ENCODE results near the gene PDSS2.
"Not testable (repeated sequence)": the region's sequence is repeated elsewhere in the genome, so short reads cannot be mapped to it uniquely, and the experiment has no call there.

Gene PDSS2

GRCh38 chr6:107475360-107475759, 16.0 kb upstream of the PDSS2 start:
- DNase-seq (ENCODE audit: low read depth in 2 of 2) = not testable (repeated sequence)

GRCh38 chr6:107473660-107474059, 14.3 kb upstream of the PDSS2 start:
- DNase-seq (ENCODE audit: low read depth in 2 of 2) = no peak

GRCh38 chr6:107470364-107470763, 11.0 kb upstream of the PDSS2 start:
- DNase-seq (ENCODE audit: low read depth in 2 of 2) = no peak

- DNase-seq (ENCODE audit: low read depth in 2 of 2) = no peak
Observed at GRCh38 chr6:107466062-107466461, 6.7 kb upstream of the PDSS2 start.

- no peak for DNase-seq (ENCODE audit: low read depth in 2 of 2)
Observed at GRCh38 chr6:107460083-107460631, 793 bp upstream of the PDSS2 start.

GRCh38 chr6:107458672-107459282, 587 bp downstream of the PDSS2 start:
- DNase-seq (ENCODE audit: low read depth in 2 of 2) = no peak

GRCh38 chr6:107448776-107449175, 10.6 kb downstream of the PDSS2 start:
- no peak for DNase-seq (ENCODE audit: low read depth in 2 of 2)

- no peak for DNase-seq (ENCODE audit: low read depth in 2 of 2)
Observed at GRCh38 chr6:107447663-107448216, 11.6 kb downstream of the PDSS2 start.

- no peak for DNase-seq (ENCODE audit: low read depth in 2 of 2)
Observed at GRCh38 chr6:107444277-107444676, 15.1 kb downstream of the PDSS2 start.

- DNase-seq (ENCODE audit: low read depth in 2 of 2) = no peak
Observed at GRCh38 chr6:107443608-107444267, 15.6 kb downstream of the PDSS2 start.

GRCh38 chr6:107442938-107443607, 16.3 kb downstream of the PDSS2 start:
- no peak for DNase-seq (ENCODE audit: low read depth in 2 of 2)

- no peak for DNase-seq (ENCODE audit: low read depth in 2 of 2)
Observed at GRCh38 chr6:107441682-107442081, 17.7 kb downstream of the PDSS2 start.

GRCh38 chr6:107440936-107441335, 18.4 kb downstream of the PDSS2 start:
- no peak for DNase-seq (ENCODE audit: low read depth in 2 of 2)

- no peak for DNase-seq (ENCODE audit: low read depth in 2 of 2)
Observed at GRCh38 chr6:107439406-107439805, 20.0 kb downstream of the PDSS2 start.

- no peak for DNase-seq (ENCODE audit: low read depth in 2 of 2)
Observed at GRCh38 chr6:107437691-107438090, 21.7 kb downstream of the PDSS2 start.

GRCh38 chr6:107436881-107437280, 22.5 kb downstream of the PDSS2 start:
- no peak for DNase-seq (ENCODE audit: low read depth in 2 of 2)

GRCh38 chr6:107435798-107436197, 23.6 kb downstream of the PDSS2 start:
- no peak for DNase-seq (ENCODE audit: low read depth in 2 of 2)

- no peak for DNase-seq (ENCODE audit: low read depth in 2 of 2)
Observed at GRCh38 chr6:107434812-107435211, 24.6 kb downstream of the PDSS2 start.

- DNase-seq (ENCODE audit: low read depth in 2 of 2) = not testable (repeated sequence)
Observed at GRCh38 chr6:107425951-107426350, 33.4 kb downstream of the PDSS2 start.

GRCh38 chr6:107423474-107423990, 35.8 kb downstream of the PDSS2 start:
- DNase-seq (ENCODE audit: low read depth in 2 of 2) = no peak

- DNase-seq (ENCODE audit: low read depth in 2 of 2) = no peak
Observed at GRCh38 chr6:107421696-107422256, 37.6 kb downstream of the PDSS2 start.

GRCh38 chr6:107419733-107420132, 39.6 kb downstream of the PDSS2 start:
- no peak for DNase-seq (ENCODE audit: low read depth in 2 of 2)

All from fibroblast of skin of left biceps (primary cell).